ENCODE results near the gene ZNF512. TPM values are rescaled to one million over a fixed set of nuclear protein-coding genes. Genes with fewer than 3 reads are reported as not detected.

Gene ZNF512
- total RNA-seq, 1 experiment from 2014 or later = 38.9 TPM

DNA sequence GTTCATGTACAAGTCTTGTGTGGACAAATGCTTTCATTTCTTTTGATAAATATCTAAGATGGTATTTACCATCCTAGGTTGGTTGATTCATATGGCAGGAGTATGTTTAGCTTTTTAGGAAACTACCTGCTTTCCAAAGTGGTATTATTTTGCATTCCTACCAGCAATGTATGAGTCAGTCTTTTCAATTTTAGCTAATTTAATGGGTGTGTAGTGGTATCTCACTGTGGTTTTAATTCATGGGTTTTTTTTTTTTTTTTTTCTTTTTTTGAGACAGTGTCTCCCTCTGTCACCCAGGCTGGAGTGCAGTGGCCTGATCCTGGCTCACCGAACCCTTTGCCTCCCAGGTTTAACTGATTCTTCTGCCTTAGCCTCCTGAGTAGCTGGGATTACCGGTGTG, 4.2 kb downstream of the ZNF512 start:
- H3K27me3 Mint-ChIP-seq (ENCODE audit: insufficient read depth, unreplicated experiment) = no peaks in the 10 kb centered on the region
- peaks cover 16% of the 10 kb centered on the region for H3K4me1 Mint-ChIP-seq (ENCODE audit: low read depth, unreplicated experiment)
- H3K9me3 ChIP-seq = no peaks in the 10 kb centered on the region
- no peak overlapping the region for H3K27ac Mint-ChIP-seq (ENCODE audit: unreplicated experiment)
- no peaks in the 10 kb centered on the region for H3K27me3 ChIP-seq (replicated peaks; ENCODE audit: control insufficient read depth, insufficient read depth, low read length)
- no peaks in the 10 kb centered on the region for H3K9me3 Mint-ChIP-seq (ENCODE audit: unreplicated experiment)
- DNase-seq = no peak
- intact Hi-C loops (cut with micrococcal nuclease; ENCODE audit: unreplicated experiment) = no loop called here
- POLR2A ChIA-PET = interaction anchor here (0.6 kb wide), 1 partner anchor 66 kb away, joined by 3 read pairs; no protein-coding TSS in a partner anchor
- CTCF ChIA-PET = no interaction called here
- TF ChIP-seq, protein P1, sequence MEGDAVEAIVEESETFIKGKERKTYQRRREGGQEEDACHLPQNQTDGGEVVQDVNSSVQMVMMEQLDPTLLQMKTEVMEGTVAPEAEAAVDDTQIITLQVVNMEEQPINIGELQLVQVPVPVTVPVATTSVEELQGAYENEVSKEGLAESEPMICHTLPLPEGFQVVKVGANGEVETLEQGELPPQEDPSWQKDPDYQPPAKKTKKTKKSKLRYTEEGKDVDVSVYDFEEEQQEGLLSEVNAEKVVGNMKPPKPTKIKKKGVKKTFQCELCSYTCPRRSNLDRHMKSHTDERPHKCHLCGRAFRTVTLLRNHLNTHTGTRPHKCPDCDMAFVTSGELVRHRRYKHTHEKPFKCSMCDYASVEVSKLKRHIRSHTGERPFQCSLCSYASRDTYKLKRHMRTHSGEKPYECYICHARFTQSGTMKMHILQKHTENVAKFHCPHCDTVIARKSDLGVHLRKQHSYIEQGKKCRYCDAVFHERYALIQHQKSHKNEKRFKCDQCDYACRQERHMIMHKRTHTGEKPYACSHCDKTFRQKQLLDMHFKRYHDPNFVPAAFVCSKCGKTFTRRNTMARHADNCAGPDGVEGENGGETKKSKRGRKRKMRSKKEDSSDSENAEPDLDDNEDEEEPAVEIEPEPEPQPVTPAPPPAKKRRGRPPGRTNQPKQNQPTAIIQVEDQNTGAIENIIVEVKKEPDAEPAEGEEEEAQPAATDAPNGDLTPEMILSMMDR (IDR thresholded peaks at IDR 0.05; ENCODE audit: insufficient read depth in 1 of 2, low read depth in 1 of 2, low read length in 1 of 2, severe bottlenecking in 1 of 2, unreplicated experiment in 1 of 2) = no peak
- BruUV-seq (replicated peaks) = no TSS peak
- H3K4me3 ChIP-seq (ENCODE audit: low read depth, low read length) = no peak overlapping the region
- peaks cover 8% of the 10 kb centered on the region for H3K4me1 ChIP-seq
- H3K4me3 Mint-ChIP-seq (ENCODE audit: unreplicated experiment) = no peak overlapping the region
- H3K36me3 Mint-ChIP-seq (ENCODE audit: insufficient read depth, unreplicated experiment) = peaks cover 7% of the 10 kb centered on the region
- H3K36me3 ChIP-seq (ENCODE audit: control insufficient read depth, insufficient read depth, low read length) = no peaks in the 10 kb centered on the region

DNA sequence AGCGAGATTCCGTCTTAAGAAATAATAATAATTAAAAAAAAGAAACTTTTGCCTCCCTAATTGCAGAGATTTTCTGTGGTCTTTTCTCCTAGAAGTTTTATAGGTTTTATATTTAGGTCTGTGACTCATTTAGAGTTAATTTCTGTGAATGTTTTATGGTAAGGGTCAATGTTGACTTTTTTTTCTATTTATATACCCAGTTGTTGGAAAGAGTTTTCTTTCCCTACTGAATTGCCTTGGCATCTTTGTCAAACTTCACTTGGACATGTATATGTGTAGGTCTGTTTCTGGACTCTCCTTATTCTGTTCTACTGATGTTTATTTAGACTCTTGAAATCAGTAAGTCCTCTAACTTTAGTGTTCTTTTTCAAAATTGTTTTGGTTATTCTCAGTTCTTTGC, 5.5 kb downstream of the ZNF512 start:
- Mint-ChIP-seq H3K27ac (ENCODE audit: unreplicated experiment) (no peak overlapping the region), H3K4me1 (ENCODE audit: low read depth, unreplicated experiment) (peaks cover 16% of the 10 kb centered on the region), H3K27me3 (ENCODE audit: insufficient read depth, unreplicated experiment) (no peaks in the 10 kb centered on the region), H3K9me3 (ENCODE audit: unreplicated experiment) (peaks cover 8% of the 10 kb centered on the region), H3K4me3 (ENCODE audit: unreplicated experiment) (no peak overlapping the region), H3K36me3 (ENCODE audit: insufficient read depth, unreplicated experiment) (peaks cover 7% of the 10 kb centered on the region)
- BruUV-seq (replicated peaks) = no TSS peak
- no peaks in the 10 kb centered on the region for H3K36me3 ChIP-seq (ENCODE audit: control insufficient read depth, insufficient read depth, low read length)
- peaks cover 8% of the 10 kb centered on the region for H3K4me1 ChIP-seq
- TF ChIP-seq, protein P1 (IDR thresholded peaks at IDR 0.05; ENCODE audit: insufficient read depth in 1 of 2, low read depth in 1 of 2, low read length in 1 of 2, severe bottlenecking in 1 of 2, unreplicated experiment in 1 of 2) = no peak
- H3K27me3 ChIP-seq (replicated peaks; ENCODE audit: control insufficient read depth, insufficient read depth, low read length) = no peaks in the 10 kb centered on the region
- no peaks in the 10 kb centered on the region for H3K9me3 ChIP-seq
- no peak for DNase-seq
- H3K4me3 ChIP-seq (ENCODE audit: low read depth, low read length) = no peak overlapping the region
- intact Hi-C loops (cut with micrococcal nuclease; ENCODE audit: unreplicated experiment) = no loop called here
- POLR2A ChIA-PET = no interaction called here
- CTCF ChIA-PET = no interaction called here

DNA sequence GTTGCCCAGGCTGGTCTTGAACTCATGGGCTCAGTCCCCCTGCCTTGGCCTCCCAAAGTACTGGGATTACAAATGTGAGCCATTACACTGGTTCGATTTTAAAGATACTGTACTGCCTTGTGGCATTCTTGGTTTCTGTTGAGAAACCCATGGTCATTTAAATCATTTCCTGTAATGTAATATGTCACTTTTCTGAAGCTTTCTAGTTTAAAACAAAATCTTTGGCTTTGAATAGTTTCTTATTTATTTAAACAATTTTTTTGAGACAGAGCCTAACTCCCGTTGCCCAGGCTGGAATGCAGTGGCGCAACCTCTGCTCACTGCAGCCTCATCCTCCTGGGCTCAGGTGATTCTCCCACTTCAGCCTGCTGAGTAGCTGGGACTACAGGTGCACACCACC, 8.9 kb downstream of the ZNF512 start:
- Histone ChIP-seq H3K36me3 (ENCODE audit: control insufficient read depth, insufficient read depth, low read length) (no peaks in the 10 kb centered on the region), H3K9me3 (peaks cover 7% of the 10 kb centered on the region; the same call in 1 of the 2 replicates), H3K4me3 (ENCODE audit: low read depth, low read length) (no peak overlapping the region), H3K27me3 (replicated peaks; ENCODE audit: control insufficient read depth, insufficient read depth, low read length) (no peaks in the 10 kb centered on the region), H3K4me1 (no peaks in the 10 kb centered on the region)
- POLR2A ChIA-PET = no interaction called here
- H3K4me3 Mint-ChIP-seq (ENCODE audit: unreplicated experiment) = no peak overlapping the region
- intact Hi-C loops (cut with micrococcal nuclease; ENCODE audit: unreplicated experiment) = no loop called here
- CTCF ChIA-PET = no interaction called here
- peaks cover 38% of the 10 kb centered on the region for H3K36me3 Mint-ChIP-seq (ENCODE audit: insufficient read depth, unreplicated experiment)
- no peak overlapping the region for H3K27ac Mint-ChIP-seq (ENCODE audit: unreplicated experiment)
- no peaks in the 10 kb centered on the region for H3K27me3 Mint-ChIP-seq (ENCODE audit: insufficient read depth, unreplicated experiment)
- DNase-seq = peak in 1 of 2 experiments; percentile 18
- peaks cover 12% of the 10 kb centered on the region for H3K4me1 Mint-ChIP-seq (ENCODE audit: low read depth, unreplicated experiment)
- no TSS peak for BruUV-seq (replicated peaks)
- TF ChIP-seq, protein P1 (IDR thresholded peaks at IDR 0.05; ENCODE audit: insufficient read depth in 1 of 2, low read depth in 1 of 2, low read length in 1 of 2, severe bottlenecking in 1 of 2, unreplicated experiment in 1 of 2) = no peak
- H3K9me3 Mint-ChIP-seq (ENCODE audit: unreplicated experiment) = peaks cover 34% of the 10 kb centered on the region

Measured in Caco-2 (cell line).